Measurements from ENCODE around the gene BICD1. TPM values are rescaled to one million over a fixed set of nuclear protein-coding genes. Genes with fewer than 3 reads are reported as not detected.

The BICD1 gene
- total RNA-seq, 1 experiment from 2014 or later, result 41.3 TPM

DNA sequence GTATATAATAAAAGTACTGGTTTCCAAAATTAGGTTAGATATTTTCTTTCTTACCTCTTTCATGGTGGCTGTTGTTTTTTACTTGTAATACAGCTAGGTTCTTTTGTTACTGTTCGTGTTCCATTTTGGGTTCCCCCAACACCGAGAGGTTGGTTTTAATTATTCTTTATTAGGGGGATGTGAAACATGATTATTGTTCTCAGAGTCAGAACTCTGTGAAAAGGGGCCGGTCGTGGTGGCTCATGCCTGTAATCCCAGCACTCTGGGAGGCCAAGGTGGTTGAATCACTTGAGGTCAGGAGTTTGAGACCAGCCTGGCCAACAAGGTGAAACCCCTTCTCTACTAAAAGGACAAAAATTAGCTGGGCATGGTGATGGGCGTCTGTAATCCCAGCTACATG lies 108.1 kb downstream of the BICD1 start:
- intact Hi-C loops (cut with micrococcal nuclease; ENCODE audit: unreplicated experiment), result no loop called here
- Histone ChIP-seq H3K27ac (no peak overlapping the region), H3K4me2 (no peak overlapping the region), H3K79me2 (ENCODE audit: low read depth) (no peaks in the 10 kb centered on the region), H3K4me3 (no peak overlapping the region), H3K9me3 (ENCODE audit: insufficient read depth, low read depth) (no peaks in the 10 kb centered on the region), H3K27me3 (ENCODE audit: insufficient read depth, low read depth) (no peaks in the 10 kb centered on the region), H4K20me1 (ENCODE audit: insufficient read depth) (no peaks in the 10 kb centered on the region), H3K36me3 (ENCODE audit: low read depth) (no peaks in the 10 kb centered on the region), H2AFZ (no peak overlapping the region), H3F3A (ENCODE audit: insufficient read depth, low read depth) (no peaks in the 10 kb centered on the region), H3K9me2 (ENCODE audit: insufficient read depth) (no peaks in the 10 kb centered on the region), H3K4me1 (replicated peaks; ENCODE audit: insufficient read depth) (no peaks in the 10 kb centered on the region)
- no TSS peak for BruUV-seq (replicated peaks)
- TF ChIP-seq CTCF (conservative IDR thresholded peaks at IDR 0.05) (no peak), EZH2 (IDR thresholded peaks at IDR 0.05; ENCODE audit: low read depth) (no peak)
- ChIA-PET POLR2A (ENCODE audit: unreplicated experiment) (no interaction called here), CTCF (interaction anchor here (0.7 kb wide), 1 partner anchor 31 kb away, joined by 3 read pairs; no protein-coding TSS in a partner anchor)
- DNase-seq, result no peak

DNA sequence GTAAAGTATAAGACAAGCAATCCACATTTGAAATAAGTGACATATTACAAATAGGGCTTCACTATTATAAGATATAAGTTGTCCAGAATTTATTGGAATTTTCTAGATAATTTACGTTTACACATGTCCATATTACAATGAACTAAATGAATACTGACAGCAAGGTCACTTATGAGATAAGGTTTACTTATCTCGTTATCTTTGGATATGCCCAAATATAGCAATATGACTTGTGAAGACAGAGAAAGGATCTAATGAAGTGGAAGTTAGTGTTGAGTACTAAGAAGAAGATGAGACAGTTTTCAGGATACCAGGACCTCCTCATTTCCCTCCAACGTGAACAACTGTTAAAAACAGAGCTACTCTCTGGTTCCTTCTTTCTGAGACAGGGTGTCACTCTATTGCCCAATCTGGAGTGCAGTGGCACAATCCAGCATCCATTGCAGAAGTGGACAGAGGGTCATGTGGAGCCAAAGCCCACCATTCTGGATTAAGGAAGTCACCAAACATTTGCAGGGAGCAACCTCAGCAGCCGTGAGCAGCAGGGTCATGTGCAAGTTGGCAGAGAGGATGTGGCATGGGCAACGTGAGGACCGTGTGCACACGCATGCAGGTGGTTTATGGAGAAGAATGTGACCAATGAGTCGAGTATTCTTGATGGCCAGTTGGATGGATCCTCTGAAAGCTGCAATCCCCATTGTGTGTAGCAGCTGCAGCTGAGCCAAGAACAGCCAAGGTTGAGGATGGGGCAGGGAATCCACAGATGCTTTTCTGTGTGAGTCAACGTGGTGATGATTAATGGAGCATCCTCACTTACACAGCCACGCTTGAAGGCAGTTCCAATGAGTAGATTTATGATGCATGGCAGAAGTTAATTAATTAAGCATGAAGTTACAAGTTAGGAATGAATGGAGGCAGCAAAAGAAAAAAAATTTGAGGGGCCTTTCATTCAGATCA lies 111.0 kb downstream of the BICD1 start:
- Histone ChIP-seq H3K4me2 (no peak overlapping the region), H3F3A (ENCODE audit: insufficient read depth, low read depth) (no peaks in the 10 kb centered on the region), H2AFZ (no peak overlapping the region), H3K36me3 (ENCODE audit: low read depth) (no peaks in the 10 kb centered on the region), H3K9me3 (ENCODE audit: insufficient read depth, low read depth) (no peaks in the 10 kb centered on the region), H4K20me1 (ENCODE audit: insufficient read depth) (no peaks in the 10 kb centered on the region), H3K27ac (no peak overlapping the region), H3K4me3 (no peak overlapping the region), H3K9me2 (ENCODE audit: insufficient read depth) (no peaks in the 10 kb centered on the region), H3K27me3 (ENCODE audit: insufficient read depth, low read depth) (no peaks in the 10 kb centered on the region), H3K79me2 (ENCODE audit: low read depth) (no peaks in the 10 kb centered on the region), H3K4me1 (replicated peaks; ENCODE audit: insufficient read depth) (no peaks in the 10 kb centered on the region)
- intact Hi-C loops (cut with micrococcal nuclease; ENCODE audit: unreplicated experiment), result no loop called here
- ChIA-PET CTCF (no interaction called here), POLR2A (ENCODE audit: unreplicated experiment) (no interaction called here)
- no peak for TF ChIP-seq EZH2 (IDR thresholded peaks at IDR 0.05; ENCODE audit: low read depth)
- DNase-seq, result no peak
- no TSS peak for BruUV-seq (replicated peaks)

DNA sequence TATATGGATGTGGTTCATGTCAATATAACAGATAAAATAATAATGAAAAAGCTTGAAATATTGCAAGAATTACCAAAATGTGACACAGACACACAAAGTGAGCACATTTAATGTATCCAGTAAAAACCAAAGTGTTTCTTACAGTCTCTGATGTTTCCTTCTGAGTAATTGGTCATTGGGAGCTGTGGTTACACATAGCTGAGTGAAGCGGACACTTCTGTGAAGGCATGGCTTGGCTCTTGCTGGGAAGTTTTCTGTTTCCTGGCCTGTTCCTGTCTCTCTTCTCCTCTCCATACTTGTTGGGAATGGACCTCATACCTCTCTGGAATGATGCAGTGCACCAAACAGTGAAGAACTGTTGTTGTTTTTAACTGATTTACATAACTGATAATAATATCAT lies 117.3 kb downstream of the BICD1 start:
- Histone ChIP-seq H4K20me1 (ENCODE audit: insufficient read depth) (no peaks in the 10 kb centered on the region), H3F3A (ENCODE audit: insufficient read depth, low read depth) (no peaks in the 10 kb centered on the region), H3K27ac (no peak overlapping the region), H3K4me1 (replicated peaks; ENCODE audit: insufficient read depth) (no peaks in the 10 kb centered on the region), H3K9me3 (ENCODE audit: insufficient read depth, low read depth) (no peaks in the 10 kb centered on the region), H3K27me3 (ENCODE audit: insufficient read depth, low read depth) (no peaks in the 10 kb centered on the region), H3K9me2 (ENCODE audit: insufficient read depth) (no peaks in the 10 kb centered on the region), H3K4me2 (no peak overlapping the region), H3K4me3 (no peak overlapping the region), H3K79me2 (ENCODE audit: low read depth) (no peaks in the 10 kb centered on the region), H3K36me3 (ENCODE audit: low read depth) (no peaks in the 10 kb centered on the region), H2AFZ (no peak overlapping the region)
- no TSS peak for BruUV-seq (replicated peaks)
- POLR2A ChIA-PET (ENCODE audit: unreplicated experiment), result no interaction called here
- CTCF ChIA-PET, result interaction anchor here (0.6 kb wide), 1 partner anchor 1355 kb away, joined by 3 read pairs; no protein-coding TSS in a partner anchor
- TF ChIP-seq EZH2 (IDR thresholded peaks at IDR 0.05; ENCODE audit: low read depth) (no peak), CTCF (conservative IDR thresholded peaks at IDR 0.05) (no peak)
- DNase-seq, result no peak
- intact Hi-C loops (cut with micrococcal nuclease; ENCODE audit: unreplicated experiment), result no loop called here

Measured in PC-9 (cell line).